ENCODE measurements around the gene PEAR1.

Gene PEAR1

DNA sequence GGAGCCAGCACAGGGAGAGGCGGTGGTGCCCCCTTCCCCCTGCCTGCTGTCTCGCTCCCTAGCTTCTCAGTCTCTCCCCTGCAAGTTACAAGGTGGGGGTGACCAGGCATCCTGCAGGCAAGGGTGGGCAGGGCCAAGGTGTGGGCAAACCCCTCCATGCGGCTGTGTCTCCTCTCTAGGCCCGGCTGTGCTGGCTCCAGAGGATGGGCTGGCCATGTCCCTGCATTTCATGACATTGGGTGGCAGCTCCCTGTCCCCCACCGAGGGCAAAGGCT is 18.2 kb upstream of the PEAR1 start:
- TF ChIP-seq CTCF (IDR thresholded peaks at IDR 0.05; ENCODE audit: insufficient read depth, low read length, poor library complexity, severe bottlenecking): no peak
- TF ChIP-seq EZH2phosphoT487 (conservative IDR thresholded peaks at IDR 0.05; ENCODE audit: low read length): no peak
- H2AFZ ChIP-seq (ENCODE audit: low read depth, low read length, severe bottlenecking): no peak overlapping the region
- H4K20me1 ChIP-seq (ENCODE audit: low read depth, low read length): no peaks in the 10 kb centered on the region
- H3K79me2 ChIP-seq (ENCODE audit: insufficient read depth, low read length): no peaks in the 10 kb centered on the region
- no peaks in the 10 kb centered on the region for H3K27me3 ChIP-seq (ENCODE audit: low read length)
- H3K4me2 ChIP-seq (ENCODE audit: low read depth, low read length, poor library complexity, severe bottlenecking): no peak overlapping the region
- H3K36me3 ChIP-seq (ENCODE audit: low read length): no peaks in the 10 kb centered on the region
- no peak overlapping the region for H3K27ac ChIP-seq (ENCODE audit: low read depth, low read length)
- no peaks in the 10 kb centered on the region for H3F3A ChIP-seq (ENCODE audit: insufficient read depth)
- H3K4me3 ChIP-seq (ENCODE audit: insufficient read depth, low read length, poor library complexity, severe bottlenecking): no peak overlapping the region
- H3K9me2 ChIP-seq (replicated peaks; ENCODE audit: insufficient read depth, low read length): no peaks in the 10 kb centered on the region
- no peaks in the 10 kb centered on the region for H3K9me3 ChIP-seq (ENCODE audit: insufficient read depth, low read length)
- no peak overlapping the region for H3K9ac ChIP-seq (ENCODE audit: low read length)

DNA sequence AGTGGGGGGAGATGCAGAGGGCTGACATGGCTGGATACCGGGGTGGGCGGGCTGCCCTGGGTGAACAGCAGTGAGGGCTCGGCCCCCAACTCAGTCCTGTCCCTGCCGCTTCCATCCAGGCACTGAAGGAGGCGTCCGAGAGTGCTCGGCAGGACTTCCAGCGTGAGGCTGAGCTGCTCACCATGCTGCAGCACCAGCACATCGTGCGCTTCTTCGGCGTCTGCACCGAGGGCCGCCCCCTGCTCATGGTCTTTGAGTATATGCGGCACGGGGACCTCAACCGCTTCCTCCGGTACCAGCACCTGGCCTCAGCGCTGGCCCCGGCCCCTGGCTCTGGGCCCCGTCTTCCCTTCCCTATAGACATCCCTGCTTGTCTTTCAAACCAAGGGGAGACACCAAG is 17.2 kb upstream of the PEAR1 start:
- H3K36me3 ChIP-seq (ENCODE audit: low read length): no peaks in the 10 kb centered on the region
- no peak for TF ChIP-seq EZH2phosphoT487 (conservative IDR thresholded peaks at IDR 0.05; ENCODE audit: low read length)
- no peak for TF ChIP-seq CTCF (IDR thresholded peaks at IDR 0.05; ENCODE audit: insufficient read depth, low read length, poor library complexity, severe bottlenecking)
- H3K27ac ChIP-seq (ENCODE audit: low read depth, low read length): no peak overlapping the region
- H3K79me2 ChIP-seq (ENCODE audit: insufficient read depth, low read length): no peaks in the 10 kb centered on the region
- no peak overlapping the region for H3K4me2 ChIP-seq (ENCODE audit: low read depth, low read length, poor library complexity, severe bottlenecking)
- no peaks in the 10 kb centered on the region for H3K9me2 ChIP-seq (replicated peaks; ENCODE audit: insufficient read depth, low read length)
- no peak overlapping the region for H3K4me3 ChIP-seq (ENCODE audit: insufficient read depth, low read length, poor library complexity, severe bottlenecking)
- no peaks in the 10 kb centered on the region for H3K27me3 ChIP-seq (ENCODE audit: low read length)
- no peaks in the 10 kb centered on the region for H4K20me1 ChIP-seq (ENCODE audit: low read depth, low read length)
- H2AFZ ChIP-seq (ENCODE audit: low read depth, low read length, severe bottlenecking): no peak overlapping the region
- no peak overlapping the region for H3K9ac ChIP-seq (ENCODE audit: low read length)
- no peaks in the 10 kb centered on the region for H3F3A ChIP-seq (ENCODE audit: insufficient read depth)
- H3K9me3 ChIP-seq (ENCODE audit: insufficient read depth, low read length): no peaks in the 10 kb centered on the region

DNA sequence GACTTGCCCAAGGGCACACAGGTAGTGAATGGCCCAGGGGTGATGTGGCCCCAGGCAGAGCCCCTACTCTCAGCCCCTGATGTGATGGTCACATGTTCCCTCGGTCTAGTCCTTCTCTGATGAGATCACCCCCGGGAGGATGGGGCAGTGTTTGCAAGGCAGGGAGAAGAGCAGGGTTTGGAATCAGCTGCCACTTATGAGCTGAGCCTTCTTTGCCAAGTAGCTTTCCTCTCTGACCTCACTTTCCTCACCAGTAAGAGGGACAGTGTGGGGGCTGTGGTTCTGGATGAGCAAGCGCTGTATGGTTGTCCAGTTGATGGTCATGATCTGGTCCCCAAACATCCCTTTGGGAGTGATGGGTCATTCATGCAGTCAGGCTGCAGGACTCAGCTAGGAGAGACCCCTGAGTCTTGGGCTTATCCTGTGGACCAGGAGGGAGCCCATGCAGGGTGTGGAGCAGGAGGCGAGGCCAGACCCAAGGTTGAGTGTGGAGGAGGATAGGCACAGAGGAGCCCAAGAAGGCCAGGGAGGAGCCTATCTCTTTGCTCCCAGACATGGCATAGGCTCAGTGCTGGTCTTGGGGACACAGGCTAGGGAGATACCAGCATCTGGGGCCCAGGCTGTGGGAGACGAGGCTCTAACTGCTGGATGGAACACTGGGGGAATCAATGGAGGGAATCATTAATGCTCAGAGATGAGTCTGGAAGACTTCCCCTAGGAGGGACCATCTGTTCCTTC is 15.9 kb upstream of the PEAR1 start:
- no peak overlapping the region for H2AFZ ChIP-seq (ENCODE audit: low read depth, low read length, severe bottlenecking)
- H3K27me3 ChIP-seq (ENCODE audit: low read length): no peaks in the 10 kb centered on the region
- H3K9me2 ChIP-seq (replicated peaks; ENCODE audit: insufficient read depth, low read length): no peaks in the 10 kb centered on the region
- no peak overlapping the region for H3K4me3 ChIP-seq (ENCODE audit: insufficient read depth, low read length, poor library complexity, severe bottlenecking)
- H3K36me3 ChIP-seq (ENCODE audit: low read length): no peaks in the 10 kb centered on the region
- H4K20me1 ChIP-seq (ENCODE audit: low read depth, low read length): no peaks in the 10 kb centered on the region
- no peak overlapping the region for H3K4me2 ChIP-seq (ENCODE audit: low read depth, low read length, poor library complexity, severe bottlenecking)
- TF ChIP-seq EZH2phosphoT487 (conservative IDR thresholded peaks at IDR 0.05; ENCODE audit: low read length): no peak
- no peaks in the 10 kb centered on the region for H3F3A ChIP-seq (ENCODE audit: insufficient read depth)
- no peak overlapping the region for H3K9ac ChIP-seq (ENCODE audit: low read length)
- H3K79me2 ChIP-seq (ENCODE audit: insufficient read depth, low read length): no peaks in the 10 kb centered on the region
- no peaks in the 10 kb centered on the region for H3K9me3 ChIP-seq (ENCODE audit: insufficient read depth, low read length)
- H3K27ac ChIP-seq (ENCODE audit: low read depth, low read length): no peak overlapping the region

- no peak overlapping the region for H3K4me3 ChIP-seq (ENCODE audit: insufficient read depth, low read length, poor library complexity, severe bottlenecking)
- H4K20me1 ChIP-seq (ENCODE audit: low read depth, low read length): no peaks in the 10 kb centered on the region
- no peak overlapping the region for H3K27ac ChIP-seq (ENCODE audit: low read depth, low read length)
- no peaks in the 10 kb centered on the region for H3K27me3 ChIP-seq (ENCODE audit: low read length)
- no peak overlapping the region for H3K9ac ChIP-seq (ENCODE audit: low read length)
- no peaks in the 10 kb centered on the region for H3K9me3 ChIP-seq (ENCODE audit: insufficient read depth, low read length)
- no peaks in the 10 kb centered on the region for H3K9me2 ChIP-seq (replicated peaks; ENCODE audit: insufficient read depth, low read length)
- no peak overlapping the region for H2AFZ ChIP-seq (ENCODE audit: low read depth, low read length, severe bottlenecking)
- no peaks in the 10 kb centered on the region for H3F3A ChIP-seq (ENCODE audit: insufficient read depth)
- H3K79me2 ChIP-seq (ENCODE audit: insufficient read depth, low read length): no peaks in the 10 kb centered on the region
- TF ChIP-seq CTCF (IDR thresholded peaks at IDR 0.05; ENCODE audit: insufficient read depth, low read length, poor library complexity, severe bottlenecking) (no peak), EZH2phosphoT487 (conservative IDR thresholded peaks at IDR 0.05; ENCODE audit: low read length) (no peak)
- H3K36me3 ChIP-seq (ENCODE audit: low read length): no peaks in the 10 kb centered on the region
- no peak overlapping the region for H3K4me2 ChIP-seq (ENCODE audit: low read depth, low read length, poor library complexity, severe bottlenecking)
Measured at GRCh38 chr1:156879876-156880275, 13.6 kb upstream of the PEAR1 start.

Measured in SU-DHL-6 (cell line).